Astrocyte (in vitro differentiated cells and primary cell): Measurements from ENCODE around the gene ADAMTS13.

ENCODE experiments used
- CTCF ChIP-seq: IDR thresholded peaks from 2 replicates; pipeline ENCODE4 v1.5.1; 2011; ENCODE audit warnings: low read depth, mild to moderate bottlenecking, inconsistent platforms, low read length, moderate library complexity; ENCODE audit not compliant: insufficient read depth
- EZH2 ChIP-seq: IDR thresholded peaks from 2 replicates; pipeline ENCODE4 v1.6.1; 2012; ENCODE audit warnings: mild to moderate bottlenecking, low read length, inconsistent platforms; ENCODE audit not compliant: insufficient read depth

- TF ChIP-seq CTCF (no peak), EZH2 (no peak)
Observed at GRCh38 chr9:133443982-133444381, 21.8 kb downstream of the ADAMTS13 start.
